Activated CD4-positive, alpha-beta T cell treated with anti-CD3 and anti-CD28 coated beads for 1 hour (primary cell): Measurements from ENCODE around the gene DNAH8.

Experiments used
- DNase-seq: peaks from one replicate; pipeline ENCODE4 v3.0.0-alpha.2; 2020

Gene DNAH8

DNA sequence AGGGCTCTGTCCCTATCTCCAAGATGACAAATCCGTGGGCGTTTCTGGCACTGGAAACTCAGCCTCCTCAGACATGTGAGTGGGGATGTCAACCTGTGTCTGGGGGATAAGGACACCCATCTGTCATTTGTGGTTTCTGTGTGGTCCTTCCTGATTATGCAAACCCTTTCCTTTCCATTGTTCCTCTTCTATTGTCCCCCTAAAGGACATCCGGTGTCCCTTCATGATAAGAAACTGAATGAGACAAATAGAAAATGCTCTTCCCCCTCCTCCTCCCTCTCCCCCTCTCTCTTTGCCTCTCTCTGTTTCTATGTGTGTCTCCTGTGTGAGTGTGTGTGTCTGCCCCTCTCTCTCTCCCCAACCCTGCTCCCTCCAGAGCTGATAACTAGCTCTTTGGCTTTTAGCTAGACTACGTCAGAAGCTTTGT lies 322.0 kb downstream of the DNAH8 start:
- no peak for DNase-seq

DNA sequence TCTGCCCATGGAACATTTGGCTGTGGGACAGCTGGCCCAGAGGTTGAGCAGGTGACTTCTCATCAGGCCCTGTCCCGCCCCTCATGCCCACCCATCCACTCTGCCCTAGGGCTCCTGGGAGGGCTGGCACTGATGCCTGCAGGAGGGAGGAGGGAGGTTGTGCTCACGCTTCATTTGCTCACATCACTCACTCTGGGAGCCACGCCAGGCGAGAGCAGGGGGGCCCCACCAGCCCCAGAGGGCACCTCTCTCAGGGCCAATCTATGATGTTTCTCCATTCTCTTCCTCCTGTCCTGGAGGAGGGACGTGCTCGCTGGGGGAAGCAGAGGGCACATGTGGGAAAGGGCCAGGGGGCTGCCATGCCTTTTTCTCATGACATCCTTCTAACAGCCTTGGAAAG lies 322.6 kb downstream of the DNAH8 start:
- no peak for DNase-seq

DNA sequence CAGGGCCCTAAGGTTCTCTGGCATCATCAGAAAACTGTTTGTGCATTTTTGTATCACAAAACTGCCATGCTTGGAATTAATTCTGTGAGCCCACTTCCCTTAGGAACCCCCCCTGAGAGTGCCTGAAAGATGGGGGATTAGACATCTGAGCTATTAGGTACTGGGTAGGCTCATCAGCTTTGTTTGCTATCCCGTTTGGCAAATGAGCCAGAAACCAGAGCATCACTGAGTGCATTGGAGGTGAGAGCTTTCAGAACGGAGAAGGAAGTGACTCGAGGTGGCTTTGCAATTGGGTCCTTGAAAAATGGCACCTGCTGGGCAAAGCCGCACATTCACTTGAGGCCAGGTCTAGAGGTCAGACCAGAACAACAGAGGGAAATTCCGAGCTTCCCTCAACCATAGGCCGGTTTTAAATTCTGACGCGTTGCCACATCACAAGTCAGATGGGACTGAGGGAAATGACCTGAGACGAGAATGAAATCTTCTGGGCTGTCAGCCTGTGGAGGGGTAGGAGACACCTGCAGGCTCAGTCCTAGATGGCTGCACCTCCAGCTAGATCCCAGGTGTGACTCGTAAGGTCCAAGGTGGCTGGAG lies 325.1 kb downstream of the DNAH8 start:
- DNase-seq, result no peak

DNA sequence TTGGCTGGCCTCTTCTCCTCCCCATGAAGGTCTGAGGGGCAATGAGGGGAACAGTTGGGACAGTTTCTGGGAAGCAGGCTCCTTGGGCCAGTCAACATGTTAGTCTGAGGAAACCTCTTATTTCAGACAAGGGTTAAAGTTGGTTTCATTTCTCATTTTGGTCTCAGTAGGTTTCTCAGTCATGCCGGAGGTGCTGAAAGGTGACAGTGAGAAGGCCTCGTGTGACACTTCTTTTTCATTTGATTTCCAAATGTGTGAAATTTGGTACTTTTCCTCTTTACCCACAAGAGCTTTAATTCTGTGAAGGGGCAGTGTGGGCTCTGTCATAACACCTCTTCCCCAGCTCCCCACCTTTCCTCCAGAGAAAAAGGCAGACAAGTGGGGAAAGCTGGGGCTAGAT lies 326.0 kb downstream of the DNAH8 start:
- DNase-seq, result no peak

GRCh38 chr6:39043776-39044175 lies 328.7 kb downstream of the DNAH8 start:
- no peak for DNase-seq

GRCh38 chr6:39044181-39044580 lies 329.1 kb downstream of the DNAH8 start:
- no peak for DNase-seq

GRCh38 chr6:39047434-39048327 lies 332.6 kb downstream of the DNAH8 start:
- DNase-seq, result no peak

DNA sequence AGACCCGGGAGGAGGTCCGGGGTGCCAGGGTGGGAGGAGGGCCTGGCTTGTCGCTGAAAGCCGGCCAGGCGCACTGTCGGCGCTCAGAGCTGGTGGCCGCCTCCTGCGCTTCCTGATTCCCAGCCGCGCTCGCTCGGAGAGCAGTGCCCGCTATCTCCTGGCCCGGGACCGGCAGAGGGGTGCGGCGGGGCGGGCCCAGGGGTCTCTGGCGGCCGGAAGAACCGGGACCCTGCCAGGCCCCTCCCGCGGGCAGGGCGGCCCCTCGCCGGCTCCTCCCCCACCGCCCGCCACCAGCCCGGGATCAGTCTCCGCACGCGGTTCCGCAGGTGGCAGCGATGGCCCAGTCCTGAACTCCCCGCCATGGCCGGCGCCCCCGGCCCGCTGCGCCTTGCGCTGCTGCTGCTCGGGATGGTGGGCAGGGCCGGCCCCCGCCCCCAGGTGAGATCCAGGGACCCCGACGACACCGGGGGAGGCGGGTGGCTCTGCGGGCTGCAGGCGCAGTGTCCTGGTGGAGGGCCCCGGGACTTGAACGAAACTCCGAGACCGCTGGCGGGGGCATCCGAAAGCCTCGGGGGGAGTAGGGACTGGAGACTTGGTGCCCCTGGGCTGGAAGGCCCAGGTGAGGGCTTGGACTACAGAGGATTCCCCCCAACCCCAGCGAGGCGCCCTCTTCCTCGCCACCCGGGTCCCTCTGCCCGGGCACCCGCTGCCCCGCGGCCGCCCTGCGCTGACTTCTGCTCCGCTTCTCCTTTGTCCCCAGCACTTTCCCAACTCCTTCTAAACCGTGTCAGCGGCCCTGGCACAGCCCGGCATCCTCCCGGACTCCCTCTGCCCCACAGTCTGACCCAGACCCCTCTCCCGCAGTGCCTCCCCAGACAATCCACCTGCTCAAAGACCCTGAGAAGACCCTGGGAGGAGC lies 333.6 kb downstream of the DNAH8 start, which contains the start of gene GLP1R:
Gene GLP1R, plus strand, starts transcription at position 301 of the 919 bp plus-strand sequence. Its CDS starts 60 bp downstream, at position 361.
- DNase-seq, result no peak

- no peak for DNase-seq
These were observed 334.6 kb downstream of the DNAH8 start for GRCh38 chr6:39049575-39050283.

- DNase-seq, result no peak
These were observed 335.5 kb downstream of the DNAH8 start for GRCh38 chr6:39050453-39051112.

GRCh38 chr6:39051399-39052122 lies 336.4 kb downstream of the DNAH8 start:
- DNase-seq, result no peak

GRCh38 chr6:39053016-39053624 lies 338.0 kb downstream of the DNAH8 start:
- DNase-seq, result no peak

DNA sequence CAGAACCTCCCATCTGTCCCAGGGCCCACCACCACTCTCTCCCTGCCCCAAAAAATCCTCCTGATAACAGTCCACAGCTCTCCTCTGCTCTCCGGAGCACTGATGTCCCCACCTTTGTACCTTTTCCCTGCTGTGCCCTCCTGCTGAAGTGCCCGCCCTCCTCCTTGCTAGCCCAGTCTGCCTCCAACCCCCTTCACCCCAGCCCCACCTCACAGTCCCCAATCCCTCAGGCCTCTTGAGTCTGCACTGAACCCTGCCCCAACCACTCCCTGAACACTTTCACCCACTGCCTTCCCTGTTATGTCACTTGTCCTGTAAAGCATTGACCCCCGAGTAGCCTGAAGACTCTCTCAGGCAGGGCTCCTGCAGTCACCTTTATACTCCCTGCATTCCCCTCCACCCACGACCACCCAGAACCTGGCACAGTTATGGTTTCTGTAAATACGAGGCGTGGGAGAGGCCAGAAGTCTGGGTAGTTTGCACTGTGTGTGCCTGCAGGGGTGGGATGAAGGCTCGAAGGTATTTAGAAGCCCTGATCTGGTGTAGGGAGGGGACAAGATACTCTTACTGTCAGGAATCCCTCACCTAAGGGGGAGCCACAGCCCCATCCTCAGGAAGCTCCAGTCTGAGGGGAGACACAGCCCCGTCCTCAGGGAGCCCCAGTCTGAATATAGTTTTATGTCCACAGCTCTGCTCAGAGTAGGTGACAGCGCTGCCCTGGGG lies 338.9 kb downstream of the DNAH8 start:
- DNase-seq, result no peak

GRCh38 chr6:39054577-39055142 lies 339.5 kb downstream of the DNAH8 start:
- no peak for DNase-seq

DNA sequence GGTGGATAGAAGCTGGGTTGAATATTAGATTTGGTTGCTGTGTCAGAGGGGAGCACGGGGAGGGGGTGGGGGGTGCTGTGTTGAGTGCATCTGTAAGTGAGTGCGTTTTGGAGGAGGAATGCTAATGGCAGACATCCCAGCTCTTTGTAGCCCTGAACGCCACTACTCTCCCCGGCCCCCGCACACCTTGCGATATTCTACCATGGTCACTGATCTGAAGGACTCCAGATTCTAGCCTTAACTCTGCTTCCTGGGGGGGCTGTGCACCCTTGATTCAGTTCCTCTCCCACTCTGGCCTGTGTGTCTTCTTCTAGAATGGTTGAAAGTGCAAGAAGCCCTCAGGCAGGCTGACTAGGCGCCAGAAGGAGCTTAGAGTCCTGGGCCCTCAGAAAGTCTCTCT lies 340.6 kb downstream of the DNAH8 start:
- DNase-seq, result no peak

DNA sequence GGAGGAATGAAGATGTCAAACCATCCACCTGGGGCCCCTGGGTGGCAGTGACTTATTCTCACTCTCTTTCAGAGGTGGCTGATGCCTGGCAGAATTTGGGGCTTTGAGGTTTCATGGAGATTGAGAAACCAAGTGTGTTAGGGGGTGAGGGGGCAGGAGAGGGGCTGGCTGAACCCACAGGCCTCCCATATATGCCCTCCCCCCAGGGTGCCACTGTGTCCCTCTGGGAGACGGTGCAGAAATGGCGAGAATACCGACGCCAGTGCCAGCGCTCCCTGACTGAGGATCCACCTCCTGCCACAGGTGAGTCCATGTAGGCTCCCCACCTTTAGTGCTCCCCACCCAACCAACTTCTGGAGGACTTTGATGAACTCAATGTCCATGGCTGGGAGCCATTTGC lies 341.1 kb downstream of the DNAH8 start:
- DNase-seq, result no peak

- no peak for DNase-seq
These were observed 341.6 kb downstream of the DNAH8 start for GRCh38 chr6:39056681-39057080.

GRCh38 chr6:39057251-39058155 lies 342.4 kb downstream of the DNAH8 start:
- no peak for DNase-seq
